Hepatocyte (in vitro differentiated cells): Measurements from ENCODE around the gene THAP7. TPM values are rescaled to one million over a fixed set of nuclear protein-coding genes. Genes with fewer than 3 reads are reported as not detected.

Source experiments
- DNase-seq: peaks from one replicate; pipeline ENCODE4 v3.0.0-alpha.2; 2016; ENCODE audit warnings: low spot score
- H2AFZ ChIP-seq: fragments of 200-600 bp; sonication (generic); 2 replicates; pipeline ENCODE4 v1.6.0; 2016; ENCODE audit warnings: antibody characterized with exemption, mild to moderate bottlenecking
- H3K27ac ChIP-seq: fragments of 200-600 bp; sonication (generic); 2 replicates; pipeline ENCODE4 v1.5.1; 2016; ENCODE audit warnings: mild to moderate bottlenecking
- H3K27me3 ChIP-seq: fragments of 200-600 bp; sonication (generic); 2 replicates; pipeline ENCODE4 v1.6.1; 2016
- H3K36me3 ChIP-seq: fragments of 200-600 bp; sonication (generic); replicated peaks from 2 replicates; pipeline ENCODE4 v1.5.1; 2016; ENCODE audit warnings: low read depth; ENCODE audit not compliant: insufficient read depth
- H3K4me1 ChIP-seq: fragments of 200-600 bp; sonication (generic); 2 replicates; pipeline ENCODE4 v1.5.1; 2016; ENCODE audit warnings: mild to moderate bottlenecking, moderate library complexity; ENCODE audit not compliant: insufficient read depth
- H3K4me2 ChIP-seq: fragments of 200-600 bp; sonication (generic); 2 replicates; pipeline ENCODE4 v1.6.0; 2016
- H3K4me3 ChIP-seq: fragments of 200-600 bp; sonication (generic); 2 replicates; pipeline ENCODE4 v1.5.1; 2016; ENCODE audit warnings: mild to moderate bottlenecking
- H3K79me2 ChIP-seq: fragments of 200-600 bp; sonication (generic); 2 replicates; pipeline ENCODE4 v1.6.0; 2017; ENCODE audit warnings: mild to moderate bottlenecking
- H3K9me2 ChIP-seq: fragments of 200-600 bp; sonication (generic); replicated peaks from 2 replicates; pipeline ENCODE4 v1.6.0; 2017; ENCODE audit warnings: mild to moderate bottlenecking; ENCODE audit not compliant: insufficient read depth
- H3K9me3 ChIP-seq: fragments of 200-600 bp; sonication (generic); 2 replicates; pipeline ENCODE4 v1.5.1; 2016; ENCODE audit warnings: low read depth, mild to moderate bottlenecking
- H4K20me1 ChIP-seq: fragments of 200-600 bp; sonication (generic); 2 replicates; pipeline ENCODE4 v1.6.0; 2016; ENCODE audit warnings: mild to moderate bottlenecking; ENCODE audit not compliant: insufficient read depth, poor library complexity, severe bottlenecking
- EZH2 ChIP-seq: fragments of 200-600 bp; sonication (generic); IDR thresholded peaks from 2 replicates; pipeline ENCODE4 v1.6.1; 2016; ENCODE audit warnings: antibody characterized with exemption, mild to moderate bottlenecking, borderline replicate concordance
- EZH2phosphoT487 ChIP-seq: fragments of 200-600 bp; sonication (generic); IDR thresholded peaks from one replicate; pipeline ENCODE4 v1.6.1; 2018; ENCODE audit warnings: antibody characterized with exemption, mild to moderate bottlenecking, low read depth, moderate library complexity; ENCODE audit not compliant: unreplicated experiment, severe bottlenecking
- WGBS: methylation state at CpG from one replicate; pipeline ENCODE4 v1.1.6; 2016; ENCODE audit warnings: low lambda C conversion rate; ENCODE audit errors: missing lambda C conversion rate; 5-methylcytosine and 5-hydroxymethylcytosine counted together
- polyA plus RNA-seq: library from polyadenylated mRNA; unstranded; fragments of >200 nt; fragmentation: Nextera tagmentation; extraction: Ambion mirVana; gene quantifications from 2 replicates; pipeline ENCODE4 v1.2.1, GENCODE V29; 2016
- total RNA-seq: library from RNA; depleted of rRNA; stranded (reverse); fragments of >200 nt; gene quantifications from 2 replicates; pipeline ENCODE4 v1.2.3, GENCODE V29; 2014
- TF ChIP-seq, protein P1 (sequence below): fragments of 200-600 bp; sonication (generic); IDR thresholded peaks from 2 replicates; pipeline ENCODE4 v1.5.1; 2016; ENCODE audit warnings: antibody characterized with exemption, mild to moderate bottlenecking; ENCODE audit not compliant: poor library complexity

Gene THAP7
- total and polyA plus RNA-seq, 2 experiments from 2014 or later = 26.2 to 41.2 TPM

DNA sequence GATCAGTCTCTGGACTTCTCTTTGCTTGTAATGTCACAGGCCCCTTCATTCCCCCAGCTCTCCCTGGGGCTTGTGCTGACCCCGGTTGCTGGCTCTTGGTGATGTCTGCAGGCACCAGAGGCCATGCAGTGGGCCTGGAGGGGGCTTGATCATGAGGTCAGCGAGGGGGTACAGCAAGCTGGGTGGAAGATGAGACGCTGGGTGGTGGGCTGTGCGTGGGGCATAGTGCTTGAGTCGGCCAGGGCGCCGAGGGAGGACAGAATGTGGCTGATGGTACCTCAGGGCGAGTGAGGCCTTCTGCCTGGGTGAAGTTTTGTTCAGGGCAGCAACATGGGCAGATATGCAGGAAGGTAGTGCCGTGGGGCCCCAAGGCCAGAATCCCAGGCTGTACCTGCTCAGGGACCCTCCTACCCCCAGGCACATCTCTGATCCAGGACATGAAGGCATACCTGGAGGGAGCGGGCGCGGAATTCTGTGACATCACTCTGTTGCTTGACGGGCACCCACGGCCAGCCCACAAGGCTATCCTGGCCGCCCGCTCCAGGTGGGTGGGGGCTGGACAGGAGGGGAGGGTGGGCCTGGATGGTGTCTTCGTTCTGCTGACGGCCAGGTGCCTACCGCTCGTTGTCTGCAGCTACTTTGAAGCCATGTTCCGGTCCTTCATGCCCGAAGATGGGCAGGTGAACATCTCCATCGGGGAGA lies 6.4 kb downstream of the THAP7 start:
- no peak overlapping the region for H3K4me3 ChIP-seq
- H3K4me2 ChIP-seq = no peak overlapping the region
- H3K9me2 ChIP-seq = no peaks in the 10 kb centered on the region
- DNase-seq = no peak
- no peak overlapping the region for H3K27ac ChIP-seq
- no peaks in the 10 kb centered on the region for H3K36me3 ChIP-seq
- no peak overlapping the region for H2AFZ ChIP-seq
- no peaks in the 10 kb centered on the region for H4K20me1 ChIP-seq
- 96% methylated on average over 18 of the region's 23 CpGs for WGBS
- peaks cover 11% of the 10 kb centered on the region for H3K79me2 ChIP-seq
- peaks cover 2% of the 10 kb centered on the region for H3K4me1 ChIP-seq
- H3K27me3 ChIP-seq = no peaks in the 10 kb centered on the region
- H3K9me3 ChIP-seq = no peaks in the 10 kb centered on the region
- TF ChIP-seq, protein P1, sequence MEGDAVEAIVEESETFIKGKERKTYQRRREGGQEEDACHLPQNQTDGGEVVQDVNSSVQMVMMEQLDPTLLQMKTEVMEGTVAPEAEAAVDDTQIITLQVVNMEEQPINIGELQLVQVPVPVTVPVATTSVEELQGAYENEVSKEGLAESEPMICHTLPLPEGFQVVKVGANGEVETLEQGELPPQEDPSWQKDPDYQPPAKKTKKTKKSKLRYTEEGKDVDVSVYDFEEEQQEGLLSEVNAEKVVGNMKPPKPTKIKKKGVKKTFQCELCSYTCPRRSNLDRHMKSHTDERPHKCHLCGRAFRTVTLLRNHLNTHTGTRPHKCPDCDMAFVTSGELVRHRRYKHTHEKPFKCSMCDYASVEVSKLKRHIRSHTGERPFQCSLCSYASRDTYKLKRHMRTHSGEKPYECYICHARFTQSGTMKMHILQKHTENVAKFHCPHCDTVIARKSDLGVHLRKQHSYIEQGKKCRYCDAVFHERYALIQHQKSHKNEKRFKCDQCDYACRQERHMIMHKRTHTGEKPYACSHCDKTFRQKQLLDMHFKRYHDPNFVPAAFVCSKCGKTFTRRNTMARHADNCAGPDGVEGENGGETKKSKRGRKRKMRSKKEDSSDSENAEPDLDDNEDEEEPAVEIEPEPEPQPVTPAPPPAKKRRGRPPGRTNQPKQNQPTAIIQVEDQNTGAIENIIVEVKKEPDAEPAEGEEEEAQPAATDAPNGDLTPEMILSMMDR = no peak
- TF ChIP-seq EZH2phosphoT487 = no peak
- no peak for TF ChIP-seq EZH2

DNA sequence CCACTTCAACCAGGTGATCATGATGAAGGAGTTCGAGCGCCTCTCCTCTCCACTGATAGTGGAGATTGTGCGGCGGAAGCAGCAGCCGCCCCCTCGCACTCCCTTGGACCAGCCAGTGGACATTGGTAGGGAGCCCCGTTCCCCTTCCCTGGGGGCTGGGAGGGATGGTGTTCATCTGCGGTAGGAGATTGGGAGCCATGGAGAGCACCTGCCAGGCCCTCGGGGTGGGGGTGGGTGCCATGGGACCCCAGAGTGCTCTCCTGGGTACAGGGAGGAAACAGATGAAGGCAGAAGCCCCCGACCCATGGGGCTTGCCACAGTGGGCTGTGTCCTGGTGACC lies 7.0 kb downstream of the THAP7 start:
- Histone ChIP-seq H3K9me2 (no peaks in the 10 kb centered on the region), H3K9me3 (no peaks in the 10 kb centered on the region), H3K27me3 (no peaks in the 10 kb centered on the region), H3K4me1 (no peaks in the 10 kb centered on the region), H4K20me1 (no peaks in the 10 kb centered on the region), H3K4me2 (no peak overlapping the region), H3K4me3 (no peak overlapping the region), H3K27ac (no peak overlapping the region), H3K79me2 (peaks cover 5% of the 10 kb centered on the region), H3K36me3 (no peaks in the 10 kb centered on the region), H2AFZ (no peak overlapping the region)
- DNase-seq = no peak
- no peak for TF ChIP-seq EZH2phosphoT487
- TF ChIP-seq, protein P1 = no peak
- TF ChIP-seq EZH2 = no peak
- 96% methylated on average over 10 of the region's 10 CpGs for WGBS

DNA sequence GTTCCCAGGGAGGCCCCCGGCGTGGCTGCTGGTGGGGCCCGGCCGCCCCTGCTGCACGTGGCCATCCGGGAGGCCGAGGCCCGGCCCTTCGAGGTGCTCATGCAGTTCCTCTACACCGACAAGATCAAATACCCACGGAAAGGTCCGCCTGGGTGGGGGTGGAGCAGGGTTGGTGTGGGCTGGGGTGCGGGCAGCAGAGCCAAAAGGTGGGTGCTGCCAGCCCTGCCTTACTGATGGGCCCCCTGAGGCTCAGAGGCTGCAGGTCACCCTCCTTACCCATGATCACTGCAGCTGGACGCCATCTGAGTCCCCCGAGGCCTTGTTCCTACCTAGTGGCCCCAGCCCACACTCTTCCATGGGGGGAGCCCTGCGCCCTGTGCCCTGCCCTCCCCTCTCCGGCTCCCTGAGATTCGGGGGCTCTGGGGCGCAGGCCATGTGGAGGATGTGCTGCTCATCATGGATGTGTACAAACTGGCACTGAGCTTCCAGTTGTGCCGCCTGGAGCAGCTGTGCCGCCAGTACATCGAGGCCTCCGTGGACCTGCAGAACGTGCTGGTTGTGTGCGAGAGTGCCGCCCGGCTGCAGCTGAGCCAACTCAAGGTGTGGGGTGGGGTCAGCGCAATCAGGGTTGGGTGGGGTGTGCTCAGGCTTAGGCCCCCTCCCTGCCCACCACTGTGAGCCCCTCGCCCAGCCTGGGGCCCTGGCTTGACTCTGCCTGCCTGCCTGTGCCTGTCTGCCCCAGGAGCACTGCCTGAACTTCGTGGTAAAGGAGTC lies 7.6 kb downstream of the THAP7 start:
- H2AFZ ChIP-seq = no peak overlapping the region
- 93% methylated on average over 25 of the region's 30 CpGs for WGBS
- H3K27me3 ChIP-seq = no peaks in the 10 kb centered on the region
- H3K9me2 ChIP-seq = no peaks in the 10 kb centered on the region
- no peaks in the 10 kb centered on the region for H3K79me2 ChIP-seq
- no peak overlapping the region for H3K4me3 ChIP-seq
- no peaks in the 10 kb centered on the region for H3K36me3 ChIP-seq
- no peaks in the 10 kb centered on the region for H3K4me1 ChIP-seq
- no peak for DNase-seq
- H3K27ac ChIP-seq = no peak overlapping the region
- H4K20me1 ChIP-seq = no peaks in the 10 kb centered on the region
- H3K4me2 ChIP-seq = no peak overlapping the region
- no peak for TF ChIP-seq EZH2phosphoT487
- TF ChIP-seq, protein P1 = no peak
- TF ChIP-seq EZH2 = no peak
- no peaks in the 10 kb centered on the region for H3K9me3 ChIP-seq
